ENCODE data around the gene ITGAD. TPM values are rescaled to one million over a fixed set of nuclear protein-coding genes. Genes with fewer than 3 reads are reported as not detected.
A peak's percentile ranks its signal among the peaks of the same experiment; 100 is the strongest.

The ITGAD gene
- polyA plus RNA-seq, 3 donors = 0.04 TPM; not detected in 2

GRCh38 chr16:31458073-31458843 lies 65.1 kb downstream of the ITGAD start:
- H4K20me1 ChIP-seq (ENCODE audit: insufficient read depth, low read length) = peaks cover 46% of the 10 kb centered on the region
- H3K4me3 Mint-ChIP-seq = peak overlapping the region; percentile 86 to 92
- peaks cover 19 to 26% of the 10 kb centered on the region in 2 donors for H3K36me3 Mint-ChIP-seq
- H3K4me1 Mint-ChIP-seq = peaks cover 62% of the 10 kb centered on the region
- H3K9ac ChIP-seq (ENCODE audit: insufficient read depth, low read length, poor library complexity, severe bottlenecking) = peak overlapping the region; percentile 96
- H3K36me3 ChIP-seq (replicated peaks in 1 of 2; ENCODE audit: control insufficient read depth in 1 of 2, insufficient read depth in 2 of 2, low read length in 2 of 2) = peaks cover 10 to 18% of the 10 kb centered on the region in 2 donors
- peak overlapping the region; percentile 94 to 97 (median 95) for H3K27ac Mint-ChIP-seq
- no peaks in the 10 kb centered on the region for H3K27me3 ChIP-seq (ENCODE audit: control insufficient read depth in 2 of 2, insufficient read depth in 2 of 2, low read length in 2 of 2)
- H3K9me3 Mint-ChIP-seq = peaks cover 0 to 3% (median 0%) of the 10 kb centered on the region in 7 donors
- H3K4me1 ChIP-seq (ENCODE audit: control insufficient read depth in 1 of 2, insufficient read depth in 2 of 2, low read length in 2 of 2) = peaks cover 64 to 68% of the 10 kb centered on the region in 2 donors
- peak overlapping the region; percentile 83 for H2AFZ ChIP-seq (ENCODE audit: insufficient read depth, low read depth, low read length, poor library complexity, severe bottlenecking)
- H3K27ac ChIP-seq (ENCODE audit: low read depth in 1 of 2, low read length in 2 of 2) = peak overlapping the region; percentile 95 to 96
- DNase-seq = peak; percentile 44 to 81 (median 48)
- H3K79me2 ChIP-seq (ENCODE audit: insufficient read depth, low read length) = peaks cover 54% of the 10 kb centered on the region
- no peaks in the 10 kb centered on the region for H3K9me3 ChIP-seq (replicated peaks in 1 of 2; ENCODE audit: control insufficient read depth in 1 of 2, insufficient read depth in 1 of 2, low read length in 2 of 2)
- H3K4me3 ChIP-seq (replicated peaks in 1 of 3; ENCODE audit: low read depth in 2 of 3, low read length in 3 of 3) = peak overlapping the region; percentile 54 to 86 (median 86)
- under 1% methylated on average over 37 of the region's 42 CpGs for WGBS (ENCODE audit: insufficient coverage)
- H3K27me3 Mint-ChIP-seq (ENCODE audit: low read depth in 3 of 3) = peaks cover 0 to 7% (median 0%) of the 10 kb centered on the region in 3 donors
- no peak for TF ChIP-seq CTCF (IDR thresholded peaks at IDR 0.05)
- intact Hi-C loops (cut with micrococcal nuclease) = loop anchor here (5.0 kb wide), 3 partner anchors 106 to 409 kb away; partner anchors contain the start of gene KAT8 (in 1 of the 2)
- peak overlapping the region; percentile 93 for H3K4me2 ChIP-seq (replicated peaks; ENCODE audit: extremely low read depth, low read length, poor library complexity, severe bottlenecking)

DNA sequence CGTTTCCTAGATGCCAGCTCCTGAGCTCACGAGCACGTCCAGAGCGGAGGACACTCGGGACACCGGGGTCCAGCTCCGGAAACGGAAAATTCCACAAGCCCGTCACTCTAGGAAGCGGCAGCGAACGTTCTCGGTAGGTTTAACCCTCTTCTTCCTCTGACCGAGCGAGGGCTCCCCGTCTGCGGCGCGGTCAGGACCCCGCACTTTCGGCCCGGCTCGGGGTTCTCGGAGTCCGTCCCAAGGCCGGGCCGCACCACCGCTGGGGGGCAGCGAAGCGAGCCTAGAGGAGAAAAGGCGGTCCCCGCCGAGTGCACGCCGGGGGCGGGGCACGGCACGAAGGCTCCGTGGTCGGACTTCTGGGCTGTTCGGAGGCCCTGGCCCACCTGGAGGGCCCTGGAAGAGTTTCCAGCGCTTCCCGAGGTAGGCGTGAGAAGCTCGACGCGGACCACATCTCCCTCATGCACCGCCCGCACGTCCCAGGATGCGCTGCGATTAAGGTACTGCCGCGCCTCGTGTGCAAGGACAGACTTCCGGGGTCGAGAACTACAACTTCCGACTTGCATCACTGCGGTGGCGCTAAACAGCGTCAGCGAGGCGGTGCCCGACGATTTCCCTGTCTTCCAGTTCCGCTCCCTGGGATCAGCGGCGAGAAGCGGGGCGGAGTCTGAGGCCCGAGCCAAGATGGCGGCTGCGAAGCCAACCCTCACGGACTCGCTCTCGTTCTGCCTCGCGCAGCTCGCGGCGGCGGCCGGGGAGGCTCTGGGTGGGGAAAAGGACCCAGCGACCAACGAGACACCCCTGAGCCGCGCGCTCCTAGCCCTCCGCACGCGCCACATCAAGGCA lies 65.9 kb downstream of the ITGAD start, which contains the start of gene ARMC5:
ARMC5 (plus strand) TSS at position 658 of the 843 bp plus-strand sequence; CDS start at position 682, 24 bp downstream.
- Histone ChIP-seq H3K4me3 (replicated peaks in 1 of 3; ENCODE audit: low read depth in 2 of 3, low read length in 3 of 3) (peak within 1 kb of the TSS; percentile 54 to 86 (median 86)), H3K27ac (ENCODE audit: low read depth in 1 of 2, low read length in 2 of 2) (peak within 1 kb of the TSS; percentile 95 to 96), H3K9me3 (replicated peaks in 1 of 2; ENCODE audit: control insufficient read depth in 1 of 2, insufficient read depth in 1 of 2, low read length in 2 of 2) (no peaks in the 10 kb centered on the region), H3K4me2 (replicated peaks; ENCODE audit: extremely low read depth, low read length, poor library complexity, severe bottlenecking) (peak within 1 kb of the TSS; percentile 93), H3K27me3 (ENCODE audit: control insufficient read depth in 2 of 2, insufficient read depth in 2 of 2, low read length in 2 of 2) (no peaks in the 10 kb centered on the region), H2AFZ (ENCODE audit: insufficient read depth, low read depth, low read length, poor library complexity, severe bottlenecking) (peak within 1 kb of the TSS; percentile 83), H3K9ac (ENCODE audit: insufficient read depth, low read length, poor library complexity, severe bottlenecking) (peak within 1 kb of the TSS; percentile 96), H3K79me2 (ENCODE audit: insufficient read depth, low read length) (peaks cover 54% of the 10 kb centered on the region), H4K20me1 (ENCODE audit: insufficient read depth, low read length) (peaks cover 42% of the 10 kb centered on the region), H3K4me1 (ENCODE audit: control insufficient read depth in 1 of 2, insufficient read depth in 2 of 2, low read length in 2 of 2) (peaks cover 56 to 60% of the 10 kb centered on the region in 2 donors), H3K36me3 (replicated peaks in 1 of 2; ENCODE audit: control insufficient read depth in 1 of 2, insufficient read depth in 2 of 2, low read length in 2 of 2) (peaks cover 17 to 26% of the 10 kb centered on the region in 2 donors)
- Mint-ChIP-seq H3K9me3 (no peaks in the 10 kb centered on the region), H3K36me3 (peaks cover 26 to 33% of the 10 kb centered on the region in 2 donors), H3K4me3 (peak within 1 kb of the TSS; percentile 86 to 92), H3K27ac (peak within 1 kb of the TSS; percentile 94 to 97 (median 95)), H3K4me1 (peaks cover 54% of the 10 kb centered on the region), H3K27me3 (ENCODE audit: low read depth in 3 of 3) (peaks cover 0 to 6% (median 0%) of the 10 kb centered on the region in 3 donors)
- peak; percentile 68 for TF ChIP-seq CTCF (IDR thresholded peaks at IDR 0.05)
- under 1% methylated on average over 91 of the region's 91 CpGs for WGBS (ENCODE audit: insufficient coverage)
- peak; percentile 99 for DNase-seq
- intact Hi-C loops (cut with micrococcal nuclease) = loop anchor here (5.0 kb wide), 3 partner anchors 107 to 408 kb away; partner anchors contain the start of gene KAT8 (in 1 of the 2)

Measured in CD14-positive monocyte (primary cell).